Tibial nerve (tissue), 4 donors: ENCODE measurements around the gene SMAD4.

Experiments used
- CTCF ChIP-seq, 5 experiments: fragments of 200-600 bp in 3 of 5; fragments of 450-650 bp in 2 of 5; sonication (generic) in 3 of 5; IDR thresholded peaks; one replicate each; pipeline ENCODE4 v1.5.1; 2016 to 2019; ENCODE audit warnings: antibody characterized with exemption in 5 of 5, mild to moderate bottlenecking in 3 of 5, moderate library complexity in 2 of 5
- EP300 ChIP-seq, 2 donors: sonication (generic); formaldehyde crosslinking; IDR thresholded peaks; one replicate each; pipeline ENCODE4 v1.6.1; 2017; ENCODE audit warnings: antibody characterized with exemption in 2 of 2, mild to moderate bottlenecking in 1 of 2

GRCh38 chr18:51132256-51132935, 102.4 kb downstream of the SMAD4 start:
- no peak for TF ChIP-seq EP300 (IDR thresholded peaks at IDR 0.05)
- no peak for TF ChIP-seq CTCF (IDR thresholded peaks at IDR 0.05)
